Pancreas (tissue), 10 donors: ENCODE results near the gene PKP2. TPM values are rescaled to one million over a fixed set of nuclear protein-coding genes. Genes with fewer than 3 reads are reported as not detected.
"Not testable (repeated sequence)": the region's sequence is repeated elsewhere in the genome, so short reads cannot be mapped to it uniquely, and the experiment has no call there.

Experiments used
- ATAC-seq, 4 donors: fragments of 200-7000 bp; cut with Tn5 transposase; one replicate each; pipeline versions ENCODE4 v1.8.0 to v1.9.1; 2020; ENCODE audit warnings: mild to moderate bottlenecking in 4 of 4, moderate library complexity in 4 of 4
- DNase-seq, 6 donors: peaks; one replicate each; pipeline ENCODE4 v3.0.0-alpha.2; 2020
- FAIRE-seq: peaks from 2 replicates; lab custom pipeline; 2012; peaks lifted over from hg19 to GRCh38; lab: Jason Lieb, UNC
- H3K27ac ChIP-seq, 4 donors: fragments of 200-600 bp; sonication (generic); 1 replicate in 3 of 4; 2 replicates in 1 of 4; pipeline versions ENCODE4 v1.5.0 to v1.8.0; 2020
- H3K27me3 ChIP-seq, 4 donors: fragments of 200-600 bp; one replicate each; pipeline ENCODE4 v1.8.0; 2021
- H3K36me3 ChIP-seq, 3 donors: fragments of 200-600 bp; sonication (generic) in 1 of 3; one replicate each; pipeline versions ENCODE4 v1.5.0 to v1.8.0; 2020 to 2021
- H3K4me1 ChIP-seq, 3 donors: fragments of 200-600 bp; one replicate each; pipeline ENCODE4 v1.8.0; 2021
- H3K4me3 ChIP-seq, 4 donors: fragments of 200-600 bp; sonication (generic) in 2 of 4; one replicate each; pipeline versions ENCODE4 v1.5.0 to v1.8.0; 2020 to 2021
- H3K9me3 ChIP-seq, 4 donors: fragments of 200-600 bp; one replicate each; pipeline ENCODE4 v1.8.0; 2021
- CTCF ChIP-seq, 4 donors: fragments of 200-600 bp; sonication (generic) in 3 of 4; IDR thresholded peaks; one replicate each; pipeline versions ENCODE4 v1.5.0 to v1.8.0; 2021; ENCODE audit warnings: antibody characterized with exemption in 4 of 4
- WGBS, 2 donors: extraction: QIAGEN DNeasy Blood & Tissue Kit; methylation state at CpG; one replicate each; pipeline ENCODE4 v1.1.7; 2013; 5-methylcytosine and 5-hydroxymethylcytosine counted together
- intact Hi-C, 3 donors: fragments of 100-400 bp; cut with DNase I; formaldehyde crosslinking; loops; one replicate each; pipeline versions ENCODE4 v1.11.1 to v1.14.2; 2022
- polyA plus RNA-seq, 2 donors: library from polyadenylated mRNA; stranded (reverse); fragments of 200-250 nt; gene quantifications; one replicate each; pipeline ENCODE4 v1.2.3, GENCODE V29; 2013
- total RNA-seq, 6 donors: library from RNA; stranded (reverse); fragmentation: NEBNext Ultra II Directional in 4 of 6; extraction: Animal tissue kit (Norgen Biotek cat#: 25700) in 4 of 6; gene quantifications; one replicate each; pipeline versions ENCODE4 v1.2.1 to v1.2.4, GENCODE V29; 2021 to 2023
- donor health status: healthy with polysubstance abuse.
- donor health status: DM: no; HTN: no; CAD: no; lungs with moderate emphysema.
- donor health status: DM: no; HTN: no; CAD: no.
- donor health status: control.
- donor health status: control.
- donor health status: Bipolar disorder and iron deficiency.
- donor health status: DM: yes; HTN: yes; CAD: no.
- donor health status: DM: no; HTN: no; CAD: no.
- donor health status: DM: no; HTN: no; CAD: no.
- donor health status: DM: yes; HTN: yes; CAD: no.

Gene PKP2
- total and polyA plus RNA-seq, 8 donors = 4.9 to 22.7 (median 12.3) TPM

DNA sequence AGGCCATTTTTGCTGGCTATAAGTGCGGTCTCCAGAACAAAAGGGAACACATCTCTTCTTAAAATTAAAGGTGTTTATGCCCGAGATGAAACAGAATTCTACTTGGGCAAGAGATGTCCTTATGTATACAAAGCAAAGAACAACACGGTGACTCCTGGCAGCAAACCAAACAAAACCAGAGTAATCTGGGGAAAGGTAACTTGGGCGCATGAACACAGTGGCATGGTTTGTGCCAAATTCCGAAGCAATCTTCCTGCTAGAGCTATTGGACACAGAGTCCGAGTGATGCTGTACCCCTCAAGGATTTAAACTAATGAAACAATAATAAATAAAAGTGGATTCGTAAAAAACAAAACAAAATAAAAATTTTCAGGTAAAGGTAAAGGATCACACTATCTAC, 33.4 kb downstream of the PKP2 start:
- H3K27ac ChIP-seq = no peak overlapping the region
- H3K4me1 ChIP-seq = no peaks in the 10 kb centered on the region
- 68% methylated on average over 7 of the region's 7 CpGs for WGBS, 2 donors
- DNase-seq = no peak
- no peak for FAIRE-seq
- intact Hi-C loops = no loop called here
- TF ChIP-seq CTCF (IDR thresholded peaks at IDR 0.05) = no peak
- H3K9me3 ChIP-seq = no peaks in the 10 kb centered on the region
- H3K36me3 ChIP-seq = peaks cover 0 to 3% (median 2%) of the 10 kb centered on the region in 3 donors
- no peak overlapping the region for H3K4me3 ChIP-seq
- H3K27me3 ChIP-seq = no peaks in the 10 kb centered on the region
- ATAC-seq = no peak

GRCh38 chr12:32861658-32862057, 34.9 kb downstream of the PKP2 start:
- H3K27me3 ChIP-seq, ATAC-seq, H3K27ac ChIP-seq, intact Hi-C loops, H3K4me3 ChIP-seq, DNase-seq, H3K36me3 ChIP-seq, H3K4me1 ChIP-seq, H3K9me3 ChIP-seq, FAIRE-seq: not testable (repeated sequence)
- WGBS, 2 donors = 86 to 92% methylated on average over 2 of the region's 2 CpGs

GRCh38 chr12:32860192-32860591, 36.4 kb downstream of the PKP2 start:
- ATAC-seq = peak in 2 of 4 donors; percentile 72 to 81
- TF ChIP-seq CTCF (IDR thresholded peaks at IDR 0.05) = no peak
- no peak overlapping the region for H3K4me3 ChIP-seq
- H3K4me1 ChIP-seq = no peaks in the 10 kb centered on the region
- H3K36me3 ChIP-seq = no peaks in the 10 kb centered on the region
- H3K9me3 ChIP-seq = no peaks in the 10 kb centered on the region
- FAIRE-seq = no peak
- H3K27me3 ChIP-seq = no peaks in the 10 kb centered on the region
- peak overlapping the region in 1 of 4 donors; percentile 20 for H3K27ac ChIP-seq
- DNase-seq = no peak
- intact Hi-C loops = no loop called here

- H3K27me3 ChIP-seq = no peaks in the 10 kb centered on the region
- DNase-seq (no peak), FAIRE-seq (no peak), ATAC-seq (no peak)
- no peaks in the 10 kb centered on the region for H3K36me3 ChIP-seq
- H3K4me3 ChIP-seq = no peak overlapping the region
- H3K9me3 ChIP-seq = no peaks in the 10 kb centered on the region
- intact Hi-C loops = no loop called here
- WGBS, 2 donors = 75 to 88% methylated on average over 1 of the region's 1 CpG
- no peak for TF ChIP-seq CTCF (IDR thresholded peaks at IDR 0.05)
- H3K27ac ChIP-seq = no peak overlapping the region
- no peaks in the 10 kb centered on the region for H3K4me1 ChIP-seq
Measured at GRCh38 chr12:32859389-32859788, 37.2 kb downstream of the PKP2 start.

DNA sequence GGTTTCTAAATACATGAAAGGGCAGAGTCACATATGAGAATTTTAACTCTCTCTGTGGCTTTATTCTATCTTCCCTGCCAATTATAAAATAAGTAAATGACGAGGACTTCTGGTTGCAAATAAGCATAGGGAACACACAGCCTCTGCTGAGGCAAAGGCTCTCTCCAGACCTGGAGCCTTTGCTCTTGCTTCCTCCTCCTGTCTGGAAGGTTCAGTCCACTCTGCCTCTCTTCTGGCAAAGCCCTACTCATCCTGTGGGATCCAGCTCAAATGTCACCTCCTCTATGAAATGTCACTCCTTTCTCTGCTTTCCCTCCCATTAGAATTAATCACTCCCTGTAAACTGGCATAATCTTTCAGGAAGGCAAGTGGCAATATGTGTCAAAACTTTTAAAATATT, 41.9 kb downstream of the PKP2 start:
- intact Hi-C loops = no loop called here
- Histone ChIP-seq H3K27ac (no peak overlapping the region), H3K36me3 (peaks cover 0 to 11% (median 0%) of the 10 kb centered on the region in 3 donors), H3K27me3 (no peaks in the 10 kb centered on the region), H3K4me3 (no peak overlapping the region), H3K4me1 (no peaks in the 10 kb centered on the region), H3K9me3 (no peaks in the 10 kb centered on the region)
- no peak for DNase-seq
- FAIRE-seq = no peak
- ATAC-seq = no peak
- WGBS, 2 donors = 82 to 90% methylated on average over 1 of the region's 1 CpG
- no peak for TF ChIP-seq CTCF (IDR thresholded peaks at IDR 0.05)
